ENCODE results near the gene PLPP4.

The PLPP4 gene

GRCh38 chr10:120527691-120528090, 70.7 kb downstream of the PLPP4 start:
- no peak for DNase-seq

- DNase-seq: no peak
These were observed 73.7 kb downstream of the PLPP4 start for GRCh38 chr10:120530699-120531098.

- DNase-seq: no peak
These were observed 81.1 kb downstream of the PLPP4 start for GRCh38 chr10:120538091-120538490.

GRCh38 chr10:120539076-120539475, 82.0 kb downstream of the PLPP4 start:
- DNase-seq: no peak

GRCh38 chr10:120540486-120540885, 83.5 kb downstream of the PLPP4 start:
- no peak for DNase-seq

- no peak for DNase-seq
These were observed 85.0 kb downstream of the PLPP4 start for GRCh38 chr10:120541984-120542383.

GRCh38 chr10:120542591-120542990, 85.6 kb downstream of the PLPP4 start:
- DNase-seq: no peak

- no peak for DNase-seq
These were observed 86.3 kb downstream of the PLPP4 start for GRCh38 chr10:120543291-120543690.

- DNase-seq: no peak
These were observed 91.2 kb downstream of the PLPP4 start for GRCh38 chr10:120548210-120548609.

GRCh38 chr10:120552262-120552661, 95.2 kb downstream of the PLPP4 start:
- no peak for DNase-seq

GRCh38 chr10:120553911-120554310, 96.9 kb downstream of the PLPP4 start:
- no peak for DNase-seq

- DNase-seq: no peak
These were observed 98.4 kb downstream of the PLPP4 start for GRCh38 chr10:120555436-120555835.

GRCh38 chr10:120555842-120556532, 99.0 kb downstream of the PLPP4 start:
- no peak for DNase-seq

- no peak for DNase-seq
These were observed 100.3 kb downstream of the PLPP4 start for GRCh38 chr10:120557311-120557710.

- DNase-seq: no peak
These were observed 102.8 kb downstream of the PLPP4 start for GRCh38 chr10:120559800-120560199.

- no peak for DNase-seq
These were observed 105.9 kb downstream of the PLPP4 start for GRCh38 chr10:120562956-120563355.

GRCh38 chr10:120570418-120570817, 113.4 kb downstream of the PLPP4 start:
- DNase-seq: no peak

GRCh38 chr10:120571266-120571665, 114.2 kb downstream of the PLPP4 start:
- DNase-seq: no peak

- no peak for DNase-seq
These were observed 115.3 kb downstream of the PLPP4 start for GRCh38 chr10:120572307-120572706.

- no peak for DNase-seq
These were observed 116.3 kb downstream of the PLPP4 start for GRCh38 chr10:120573355-120573754.

- no peak for DNase-seq
These were observed 118.0 kb downstream of the PLPP4 start for GRCh38 chr10:120574981-120575380.

GRCh38 chr10:120575411-120575810, 118.4 kb downstream of the PLPP4 start:
- DNase-seq: no peak

- DNase-seq: no peak
These were observed 121.1 kb downstream of the PLPP4 start for GRCh38 chr10:120578134-120578533.

- DNase-seq: no peak
These were observed 121.9 kb downstream of the PLPP4 start for GRCh38 chr10:120578890-120579289.

All from NCI-H1092 (cell line).